Left kidney (tissue), 8 donors: ENCODE results near the gene TNP1. TPM values are rescaled to one million over a fixed set of nuclear protein-coding genes. Genes with fewer than 3 reads are reported as not detected.

Experiments
- DNase-seq: peaks from one replicate; pipeline ENCODE4 v3.0.0-alpha.2; 2013
- long read RNA-seq, 8 donors: transcript quantifications; one replicate each; lab custom pipeline, GENCODE V29; 2026
- polyA plus RNA-seq: library from polyadenylated mRNA; unstranded; fragments of 120-200 nt; gene quantifications from one replicate; pipeline ENCODE4 v1.2.1, GENCODE V29; 2013; ENCODE audit not compliant: insufficient read length

The TNP1 gene
- polyA plus RNA-seq, result not detected
- long read RNA-seq, donor 1, result 0 reads
- long read RNA-seq, donor 2, result 0 reads
- long read RNA-seq, donor 3, result 0 reads
- long read RNA-seq, donor 4, result 0 reads
- long read RNA-seq, donor 5, result 0 reads
- long read RNA-seq, donor 6, result 0 reads
- long read RNA-seq, donor 7, result 0 reads
- long read RNA-seq, donor 8, result 0 reads

- no peak for DNase-seq
Observed at GRCh38 chr2:216859944-216860343, at the start of gene TNP1. TNP1 (minus strand) TSS chr2:216860064; CDS start chr2:216860034, 30 bp downstream.

- no peak for DNase-seq
Observed at GRCh38 chr2:216908300-216908699, 48.4 kb upstream of the TNP1 start.

- DNase-seq, result no peak
Observed at GRCh38 chr2:216905649-216906329, 45.9 kb upstream of the TNP1 start.

- DNase-seq, result no peak
Observed at GRCh38 chr2:216904974-216905373, 45.1 kb upstream of the TNP1 start.

GRCh38 chr2:216904554-216904953 lies 44.7 kb upstream of the TNP1 start:
- no peak for DNase-seq

- DNase-seq, result no peak
Observed at GRCh38 chr2:216903470-216903869, 43.6 kb upstream of the TNP1 start.

GRCh38 chr2:216901273-216901672 lies 41.4 kb upstream of the TNP1 start:
- DNase-seq, result no peak

- DNase-seq, result no peak
Observed at GRCh38 chr2:216900406-216900805, 40.5 kb upstream of the TNP1 start.

GRCh38 chr2:216897561-216898203 lies 37.8 kb upstream of the TNP1 start:
- no peak for DNase-seq

GRCh38 chr2:216890138-216890537 lies 30.3 kb upstream of the TNP1 start:
- no peak for DNase-seq

GRCh38 chr2:216888887-216889622 lies 29.2 kb upstream of the TNP1 start:
- no peak for DNase-seq

- no peak for DNase-seq
Observed at GRCh38 chr2:216888081-216888480, 28.2 kb upstream of the TNP1 start.

- no peak for DNase-seq
Observed at GRCh38 chr2:216887138-216887537, 27.3 kb upstream of the TNP1 start.

GRCh38 chr2:216885117-216885553 lies 25.3 kb upstream of the TNP1 start:
- DNase-seq, result no peak

- DNase-seq, result no peak
Observed at GRCh38 chr2:216884347-216884746, 24.5 kb upstream of the TNP1 start.

GRCh38 chr2:216882876-216883275 lies 23.0 kb upstream of the TNP1 start:
- DNase-seq, result no peak

- DNase-seq, result no peak
Observed at GRCh38 chr2:216881411-216881810, 21.5 kb upstream of the TNP1 start.

- peak; percentile 40 for DNase-seq
Observed at GRCh38 chr2:216880509-216881184, 20.8 kb upstream of the TNP1 start.

GRCh38 chr2:216879727-216880508 lies 20.1 kb upstream of the TNP1 start:
- DNase-seq, result no peak

- DNase-seq, result no peak
Observed at GRCh38 chr2:216878072-216878471, 18.2 kb upstream of the TNP1 start.

GRCh38 chr2:216877085-216877484 lies 17.2 kb upstream of the TNP1 start:
- DNase-seq, result no peak
